ENCODE results near the gene SGSM2. TPM values are rescaled to one million over a fixed set of nuclear protein-coding genes. Genes with fewer than 3 reads are reported as not detected.
A peak's percentile ranks its signal among the peaks of the same experiment; 100 is the strongest.

The SGSM2 gene
- total RNA-seq, 4 donors from 2014 or later, result 41.0 to 148 (median 70.0) TPM

DNA sequence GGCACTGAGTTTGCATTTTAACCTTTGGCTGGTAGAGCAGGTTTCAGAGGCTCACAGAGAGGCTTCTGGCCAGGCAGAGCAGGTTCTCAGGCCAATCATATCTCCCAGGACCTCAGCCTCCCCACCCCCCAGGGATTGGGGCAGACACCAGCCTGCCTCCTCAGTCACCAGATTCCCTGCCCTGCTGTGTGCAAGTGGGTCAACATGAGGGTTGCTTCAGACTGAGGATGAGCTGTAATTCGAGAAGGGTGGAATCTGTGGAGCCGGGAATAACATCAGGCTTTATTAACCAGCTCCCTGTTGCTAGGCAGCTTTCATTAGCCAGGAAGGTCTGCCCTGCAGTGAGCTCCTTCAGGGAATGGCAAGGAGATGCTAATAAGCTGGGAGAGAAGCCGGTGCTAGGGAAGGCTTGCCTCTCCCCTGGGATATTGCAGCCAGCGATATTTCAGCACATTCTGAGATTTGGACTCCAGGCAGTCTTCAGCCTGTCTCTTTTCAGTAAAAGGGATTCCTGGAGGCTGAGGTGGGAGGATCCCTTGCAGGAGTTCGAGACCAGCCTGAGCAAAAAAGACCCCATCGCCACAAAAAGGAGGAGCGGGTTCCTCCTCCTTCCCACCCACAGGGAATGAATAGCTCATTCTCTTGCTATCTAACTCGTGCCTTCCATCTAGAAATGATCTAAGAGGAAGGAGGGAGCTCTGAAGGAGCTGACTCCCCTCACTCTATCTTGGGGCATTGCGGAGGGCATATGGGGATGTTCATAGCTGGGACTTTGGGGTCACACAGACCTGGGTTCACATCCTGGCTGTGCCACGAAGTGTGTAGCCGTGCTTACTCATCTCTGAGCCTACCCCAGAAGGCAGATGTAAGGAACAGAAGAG, 10.7 kb downstream of the SGSM2 start:
- TF ChIP-seq CTCF (IDR thresholded peaks at IDR 0.05) (no peak), EP300 (IDR thresholded peaks at IDR 0.05; ENCODE audit: low read depth) (no peak), POLR2A (IDR thresholded peaks at IDR 0.05) (no peak), POLR2AphosphoS5 (IDR thresholded peaks at IDR 0.05) (no peak)
- peak; percentile 54 for DNase-seq
- WGBS, 2 donors (ENCODE audit: low coverage in 1 of 2), result 46 to 56% methylated on average over 3 to 11 of the region's 11 CpGs
- no peak overlapping the region for H3K4me3 ChIP-seq
- in situ Hi-C loops (cut with MboI; ENCODE audit: low pct_ligation_motif_present in 1 of 4, low pct_unique_long_range_greater_than_20kb in 1 of 4, low sequenced_read_pairs in 3 of 4), result no loop called here
- H3K4me1 ChIP-seq, result peaks cover 0 to 7% (median 2%) of the 10 kb centered on the region in 4 donors
- H3K9me3 ChIP-seq, result no peaks in the 10 kb centered on the region
- no peaks in the 10 kb centered on the region for H3K27me3 ChIP-seq
- H3K36me3 ChIP-seq, result no peaks in the 10 kb centered on the region
- H3K27ac ChIP-seq, result no peak overlapping the region
- intact Hi-C loops (cut with DNase I; ENCODE audit: low total_unique reads), result no loop called here

- WGBS, 2 donors (ENCODE audit: low coverage in 1 of 2), result 91 to 100% methylated on average over 3 to 6 of the region's 6 CpGs
- DNase-seq, result no peak
- intact Hi-C loops (cut with DNase I; ENCODE audit: low total_unique reads) (no loop called here), in situ Hi-C loops (cut with MboI; ENCODE audit: low pct_ligation_motif_present in 1 of 4, low pct_unique_long_range_greater_than_20kb in 1 of 4, low sequenced_read_pairs in 3 of 4) (no loop called here)
- TF ChIP-seq POLR2AphosphoS5 (IDR thresholded peaks at IDR 0.05), result no peak
- TF ChIP-seq EP300 (IDR thresholded peaks at IDR 0.05; ENCODE audit: low read depth), result no peak
- no peak for TF ChIP-seq CTCF (IDR thresholded peaks at IDR 0.05)
- TF ChIP-seq POLR2A (IDR thresholded peaks at IDR 0.05), result no peak
- H3K4me3 ChIP-seq, result no peak overlapping the region
- H3K9me3 ChIP-seq, result no peaks in the 10 kb centered on the region
- H3K27ac ChIP-seq, result no peak overlapping the region
- no peaks in the 10 kb centered on the region for H3K27me3 ChIP-seq
- no peaks in the 10 kb centered on the region for H3K36me3 ChIP-seq
- H3K4me1 ChIP-seq, result peaks cover 0 to 7% (median 5%) of the 10 kb centered on the region in 4 donors
These were observed 14.0 kb downstream of the SGSM2 start for GRCh38 chr17:2351269-2351668.

DNA sequence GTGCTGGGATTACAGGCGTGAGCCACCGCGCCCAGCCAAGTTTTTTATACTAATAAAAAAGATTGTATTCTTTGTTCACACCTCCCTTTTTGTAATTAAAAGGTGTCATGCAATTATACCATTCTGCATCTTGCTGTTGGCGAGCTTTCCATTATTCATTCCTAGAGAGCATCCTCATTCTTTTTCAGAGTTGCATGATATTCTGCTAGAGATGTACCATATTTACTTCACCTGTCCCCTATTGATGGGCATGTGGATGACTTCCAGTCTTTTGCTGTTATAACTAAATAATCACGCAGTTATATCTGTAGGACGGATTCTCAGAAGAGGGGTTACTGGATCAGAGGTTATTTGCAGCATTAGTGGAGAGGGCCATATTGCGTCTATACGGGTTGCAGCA, 17.0 kb downstream of the SGSM2 start:
- TF ChIP-seq CTCF (IDR thresholded peaks at IDR 0.05) (no peak), POLR2A (IDR thresholded peaks at IDR 0.05) (no peak)
- Histone ChIP-seq H3K4me1 (peaks cover 0 to 6% (median 0%) of the 10 kb centered on the region in 4 donors), H3K9me3 (no peaks in the 10 kb centered on the region), H3K4me3 (no peak overlapping the region), H3K36me3 (no peaks in the 10 kb centered on the region), H3K27me3 (no peaks in the 10 kb centered on the region), H3K27ac (no peak overlapping the region)
- no peak for DNase-seq
- intact Hi-C loops (cut with DNase I; ENCODE audit: low total_unique reads) (no loop called here), in situ Hi-C loops (cut with MboI; ENCODE audit: low pct_ligation_motif_present in 1 of 4, low pct_unique_long_range_greater_than_20kb in 1 of 4, low sequenced_read_pairs in 3 of 4) (no loop called here)
- 73 to 80% methylated on average over 3 to 8 of the region's 8 CpGs for WGBS, 2 donors (ENCODE audit: low coverage in 1 of 2)

- Histone ChIP-seq H3K36me3 (no peaks in the 10 kb centered on the region), H3K4me1 (peaks cover 0 to 9% (median 0%) of the 10 kb centered on the region in 4 donors), H3K4me3 (no peak overlapping the region), H3K27me3 (no peaks in the 10 kb centered on the region), H3K27ac (no peak overlapping the region), H3K9me3 (no peaks in the 10 kb centered on the region)
- DNase-seq, result no peak
- intact Hi-C loops (cut with DNase I; ENCODE audit: low total_unique reads) (no loop called here), in situ Hi-C loops (cut with MboI; ENCODE audit: low pct_ligation_motif_present in 1 of 4, low pct_unique_long_range_greater_than_20kb in 1 of 4, low sequenced_read_pairs in 3 of 4) (no loop called here)
- TF ChIP-seq POLR2AphosphoS5 (IDR thresholded peaks at IDR 0.05) (no peak), POLR2A (IDR thresholded peaks at IDR 0.05) (no peak), CTCF (IDR thresholded peaks at IDR 0.05) (no peak), EP300 (IDR thresholded peaks at IDR 0.05; ENCODE audit: low read depth) (no peak)
- 95 to 100% methylated on average over 3 to 4 of the region's 4 CpGs for WGBS, 2 donors (ENCODE audit: low coverage in 1 of 2)
These were observed 19.9 kb downstream of the SGSM2 start for GRCh38 chr17:2357237-2357636.
